ENCODE measurements around the gene FIBP. TPM values are rescaled to one million over a fixed set of nuclear protein-coding genes. Genes with fewer than 3 reads are reported as not detected.
A peak's percentile ranks its signal among the peaks of the same experiment; 100 is the strongest.
"Not testable (repeated sequence)": the region's sequence is repeated elsewhere in the genome, so short reads cannot be mapped to it uniquely, and the experiment has no call there.

Gene FIBP
- total RNA-seq, 1 experiment from 2014 or later = 221 TPM

GRCh38 chr11:65849366-65849765 lies 38.9 kb downstream of the FIBP start:
- BruUV-seq (replicated peaks) = no TSS peak
- intact Hi-C loops (cut with micrococcal nuclease) = no loop called here
- DNase-seq (peak; percentile 36), ATAC-seq (no peak)
- Histone ChIP-seq H3K27ac (ENCODE audit: low read length) (no peak overlapping the region), H3K79me2 (ENCODE audit: low read length) (peaks cover 6% of the 10 kb centered on the region; the same call in 1 of the 2 replicates), H3K9ac (ENCODE audit: low read length) (no peak overlapping the region), H4K20me1 (ENCODE audit: low read length) (peaks cover 18% of the 10 kb centered on the region), H2AFZ (ENCODE audit: low read length) (no peak overlapping the region), H3K4me3 (ENCODE audit: low read length) (no peak overlapping the region), H3K9me2 (replicated peaks; ENCODE audit: low read length) (no peaks in the 10 kb centered on the region), H3K36me3 (ENCODE audit: low read depth, low read length) (peaks cover 32% of the 10 kb centered on the region), H3K4me1 (ENCODE audit: insufficient read depth, low read length) (peaks cover 2% of the 10 kb centered on the region), H3F3A (ENCODE audit: low read length, unreplicated experiment) (no peaks in the 10 kb centered on the region), H3K27me3 (ENCODE audit: low read length) (no peaks in the 10 kb centered on the region), H3K4me2 (ENCODE audit: low read length) (no peak overlapping the region), H3K9me3 (ENCODE audit: low read length) (no peaks in the 10 kb centered on the region)
- TF ChIP-seq EZH2 (IDR thresholded peaks at IDR 0.05; ENCODE audit: low read length, unreplicated experiment) (no peak), CTCF (conservative IDR thresholded peaks at IDR 0.05; ENCODE audit: low read depth, low read length) (no peak), EZH2phosphoT487 (IDR thresholded peaks at IDR 0.05; ENCODE audit: borderline replicate concordance, low read length) (no peak)
- ChIA-PET POLR2A (ENCODE audit: unreplicated experiment) (interaction anchor here (0.5 to 0.7 kb wide), 2 partner anchors 9 to 137 kb away, joined by 3 read pairs; no protein-coding TSS in a partner anchor), CTCF (interaction anchor here (1.7 kb wide), 1 partner anchor 11 kb away, joined by 4 read pairs; the partner anchor contains the start of gene MUS81)

GRCh38 chr11:65848693-65849092 lies 39.6 kb downstream of the FIBP start:
- H3K4me3 ChIP-seq (ENCODE audit: low read length); intact Hi-C loops (cut with micrococcal nuclease); ATAC-seq; DNase-seq; H3K9ac ChIP-seq (ENCODE audit: low read length); H3F3A ChIP-seq (ENCODE audit: low read length, unreplicated experiment); H3K4me2 ChIP-seq (ENCODE audit: low read length); H3K79me2 ChIP-seq (ENCODE audit: low read length); BruUV-seq (replicated peaks); H3K27me3 ChIP-seq (ENCODE audit: low read length); H3K9me2 ChIP-seq (replicated peaks; ENCODE audit: low read length); H3K9me3 ChIP-seq (ENCODE audit: low read length); H3K4me1 ChIP-seq (ENCODE audit: insufficient read depth, low read length); H2AFZ ChIP-seq (ENCODE audit: low read length); H3K27ac ChIP-seq (ENCODE audit: low read length): not testable (repeated sequence)
- ChIA-PET CTCF (interaction anchor here (0.6 to 1.7 kb wide), 2 partner anchors 11 to 144 kb away, joined by 3 to 4 read pairs; partner anchors contain the start of gene MUS81), POLR2A (ENCODE audit: unreplicated experiment) (interaction anchor here (0.6 kb wide), 1 partner anchor 10 kb away, joined by 3 read pairs; no protein-coding TSS in a partner anchor)
- Histone ChIP-seq H3K36me3 (ENCODE audit: low read depth, low read length) (peaks cover 25% of the 10 kb centered on the region), H4K20me1 (ENCODE audit: low read length) (peaks cover 11% of the 10 kb centered on the region)

- POLR2A ChIA-PET (ENCODE audit: unreplicated experiment) = interaction anchor here (0.6 kb wide), 1 partner anchor 194 kb away, joined by 4 read pairs; no protein-coding TSS in a partner anchor
- Histone ChIP-seq H2AFZ (ENCODE audit: low read length) (no peak overlapping the region), H3K79me2 (ENCODE audit: low read length) (no peaks in the 10 kb centered on the region), H3K9me2 (replicated peaks; ENCODE audit: low read length) (no peaks in the 10 kb centered on the region), H3K9me3 (ENCODE audit: low read length) (no peaks in the 10 kb centered on the region), H3F3A (ENCODE audit: low read length, unreplicated experiment) (no peaks in the 10 kb centered on the region), H3K4me3 (ENCODE audit: low read length) (no peak overlapping the region), H3K27ac (ENCODE audit: low read length) (no peak overlapping the region), H3K9ac (ENCODE audit: low read length) (no peak overlapping the region), H4K20me1 (ENCODE audit: low read length) (0 out of 2 replicates have a peak, but pooled peaks cover 1% of the 10 kb centered on the region), H3K27me3 (ENCODE audit: low read length) (no peaks in the 10 kb centered on the region), H3K4me2 (ENCODE audit: low read length) (no peak overlapping the region), H3K4me1 (ENCODE audit: insufficient read depth, low read length) (no peaks in the 10 kb centered on the region), H3K36me3 (ENCODE audit: low read depth, low read length) (peaks cover 16% of the 10 kb centered on the region)
- CTCF ChIA-PET = no interaction called here
- ATAC-seq (no peak), DNase-seq (no peak)
- intact Hi-C loops (cut with micrococcal nuclease) = no loop called here
- TF ChIP-seq EZH2phosphoT487 (IDR thresholded peaks at IDR 0.05; ENCODE audit: borderline replicate concordance, low read length) (no peak), CTCF (conservative IDR thresholded peaks at IDR 0.05; ENCODE audit: low read depth, low read length) (no peak), EZH2 (IDR thresholded peaks at IDR 0.05; ENCODE audit: low read length, unreplicated experiment) (no peak)
- BruUV-seq (replicated peaks) = no TSS peak
Observed at GRCh38 chr11:65847746-65848145, 40.5 kb downstream of the FIBP start.
